Large intestine (tissue), 3 donors: ENCODE data around the gene C1GALT1. TPM values are rescaled to one million over a fixed set of nuclear protein-coding genes. Genes with fewer than 3 reads are reported as not detected.

Source experiments
- DNase-seq, 2 donors: peaks; one replicate each; pipeline versions ENCODE4 v3.0.0 to v3.0.0-alpha.2; 2013
- H3K27ac ChIP-seq: one replicate; pipeline ENCODE4 v1.5.1; 2013; ENCODE audit warnings: low read length
- H3K27me3 ChIP-seq: 2 replicates; pipeline ENCODE4 v1.6.1; 2013; ENCODE audit warnings: low read length; ENCODE audit not compliant: control insufficient read depth, insufficient read depth
- H3K36me3 ChIP-seq: 2 replicates; pipeline ENCODE4 v1.6.1; 2013; ENCODE audit warnings: low read length; ENCODE audit not compliant: control insufficient read depth, insufficient read depth
- H3K4me1 ChIP-seq: one replicate; pipeline ENCODE4 v1.6.1; 2013; ENCODE audit warnings: low read length; ENCODE audit not compliant: control insufficient read depth, insufficient read depth
- H3K4me3 ChIP-seq: one replicate; pipeline ENCODE4 v1.5.1; 2013; ENCODE audit warnings: low read length
- H3K9me3 ChIP-seq: one replicate; pipeline ENCODE4 v1.6.1; 2013; ENCODE audit warnings: mild to moderate bottlenecking, low read depth, low read length, moderate library complexity; ENCODE audit not compliant: control insufficient read depth
- WGBS: methylation state at CpG from one replicate; pipeline ENCODE4 v1.1.5; 2013; ENCODE audit warnings: low lambda C conversion rate; ENCODE audit not compliant: insufficient coverage; 5-methylcytosine and 5-hydroxymethylcytosine counted together
- polyA plus RNA-seq: library from polyadenylated mRNA; unstranded; fragments of 120-200 nt; gene quantifications from one replicate; pipeline ENCODE4 v1.2.1, GENCODE V29; 2013

The C1GALT1 gene
- polyA plus RNA-seq, 1 donor: 54.7 TPM

- DNase-seq: no peak
- no peaks in the 10 kb centered on the region for H3K27me3 ChIP-seq
- WGBS: no CpG with 5 or more reads among the region's 2 CpGs
- H3K4me1 ChIP-seq: peaks cover 22% of the 10 kb centered on the region
- no peak overlapping the region for H3K27ac ChIP-seq
- H3K36me3 ChIP-seq: no peaks in the 10 kb centered on the region
- H3K9me3 ChIP-seq: no peaks in the 10 kb centered on the region
- no peak overlapping the region for H3K4me3 ChIP-seq
Measured at GRCh38 chr7:7293092-7293491, 110.7 kb downstream of the C1GALT1 start.

- no peaks in the 10 kb centered on the region for H3K9me3 ChIP-seq
- H3K27ac ChIP-seq: peak overlapping the region; percentile 76
- WGBS: 67% methylated on average over 1 of the region's 4 CpGs
- no peak overlapping the region for H3K4me3 ChIP-seq
- H3K27me3 ChIP-seq: no peaks in the 10 kb centered on the region
- no peaks in the 10 kb centered on the region for H3K36me3 ChIP-seq
- H3K4me1 ChIP-seq: peaks cover 22% of the 10 kb centered on the region
- peak; percentile 58 to 80 for DNase-seq
Measured at GRCh38 chr7:7294911-7295310, 112.6 kb downstream of the C1GALT1 start.
